ENCODE results near the gene USP40. TPM values are rescaled to one million over a fixed set of nuclear protein-coding genes. Genes with fewer than 3 reads are reported as not detected.

USP40 gene
- total and polyA plus RNA-seq, 9 of the 15 experiments (the other 6 are each of a cell fraction or from before 2014, with no cell fraction given): 5.5 to 15.0 (median 9.3) TPM

DNA sequence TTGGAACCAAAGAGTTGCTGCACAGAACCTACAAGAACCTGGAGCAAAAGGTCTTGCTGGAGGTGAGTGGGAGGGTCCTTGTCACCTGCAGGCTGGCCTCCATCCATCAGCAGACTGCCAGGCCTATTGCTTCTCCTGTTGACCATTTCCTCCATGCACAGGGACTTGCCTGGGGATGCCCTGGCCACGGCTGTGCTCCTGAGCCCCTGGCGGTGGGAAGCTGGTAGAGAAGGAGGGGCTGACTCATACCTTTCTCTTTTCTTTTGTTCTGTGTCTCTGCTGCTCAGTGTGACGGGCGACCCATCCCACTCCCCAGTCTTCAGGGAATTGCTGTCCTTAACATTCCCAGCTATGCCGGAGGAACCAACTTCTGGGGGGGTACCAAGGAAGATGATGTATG is 109.6 kb downstream of the USP40 start (continued):
- TF ChIP-seq, protein P1, sequence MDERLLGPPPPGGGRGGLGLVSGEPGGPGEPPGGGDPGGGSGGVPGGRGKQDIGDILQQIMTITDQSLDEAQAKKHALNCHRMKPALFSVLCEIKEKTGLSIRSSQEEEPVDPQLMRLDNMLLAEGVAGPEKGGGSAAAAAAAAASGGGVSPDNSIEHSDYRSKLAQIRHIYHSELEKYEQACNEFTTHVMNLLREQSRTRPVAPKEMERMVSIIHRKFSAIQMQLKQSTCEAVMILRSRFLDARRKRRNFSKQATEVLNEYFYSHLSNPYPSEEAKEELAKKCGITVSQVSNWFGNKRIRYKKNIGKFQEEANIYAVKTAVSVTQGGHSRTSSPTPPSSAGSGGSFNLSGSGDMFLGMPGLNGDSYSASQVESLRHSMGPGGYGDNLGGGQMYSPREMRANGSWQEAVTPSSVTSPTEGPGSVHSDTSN (CRISPR knock-in tag; IDR thresholded peaks at IDR 0.05; ENCODE audit: low read depth): no peak
- TF ChIP-seq, protein P1 (tag; conservative IDR thresholded peaks at IDR 0.05; ENCODE audit: low read depth): no peak
- no peak for TF ChIP-seq ZNF75A (CRISPR knock-in tag; IDR thresholded peaks at IDR 0.05)
- TF ChIP-seq ZNF77 (CRISPR knock-in tag; IDR thresholded peaks at IDR 0.05): no peak
- no peak for TF ChIP-seq TCF3 (CRISPR knock-in tag; IDR thresholded peaks at IDR 0.05)
- TF ChIP-seq, protein P2, sequence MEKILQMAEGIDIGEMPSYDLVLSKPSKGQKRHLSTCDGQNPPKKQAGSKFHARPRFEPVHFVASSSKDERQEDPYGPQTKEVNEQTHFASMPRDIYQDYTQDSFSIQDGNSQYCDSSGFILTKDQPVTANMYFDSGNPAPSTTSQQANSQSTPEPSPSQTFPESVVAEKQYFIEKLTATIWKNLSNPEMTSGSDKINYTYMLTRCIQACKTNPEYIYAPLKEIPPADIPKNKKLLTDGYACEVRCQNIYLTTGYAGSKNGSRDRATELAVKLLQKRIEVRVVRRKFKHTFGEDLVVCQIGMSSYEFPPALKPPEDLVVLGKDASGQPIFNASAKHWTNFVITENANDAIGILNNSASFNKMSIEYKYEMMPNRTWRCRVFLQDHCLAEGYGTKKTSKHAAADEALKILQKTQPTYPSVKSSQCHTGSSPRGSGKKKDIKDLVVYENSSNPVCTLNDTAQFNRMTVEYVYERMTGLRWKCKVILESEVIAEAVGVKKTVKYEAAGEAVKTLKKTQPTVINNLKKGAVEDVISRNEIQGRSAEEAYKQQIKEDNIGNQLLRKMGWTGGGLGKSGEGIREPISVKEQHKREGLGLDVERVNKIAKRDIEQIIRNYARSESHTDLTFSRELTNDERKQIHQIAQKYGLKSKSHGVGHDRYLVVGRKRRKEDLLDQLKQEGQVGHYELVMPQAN (IDR thresholded peaks at IDR 0.05; ENCODE audit: borderline replicate concordance): no peak
- no peak for TF ChIP-seq BMI1 (IDR thresholded peaks at IDR 0.05; ENCODE audit: low read length)
- TF ChIP-seq ETV1 (tag; conservative IDR thresholded peaks at IDR 0.05; ENCODE audit: low read depth): no peak
